K562 (cell line): Measurements from ENCODE around the gene MKNK1. TPM values are rescaled to one million over a fixed set of nuclear protein-coding genes. Genes with fewer than 3 reads are reported as not detected.

Experiments
- CBFA2T2 ChIP-seq: fragments of 450-650 bp; conservative IDR thresholded peaks from 2 replicates; pipeline ENCODE4 v1.6.1; 2017; ENCODE audit warnings: mild to moderate bottlenecking
- CCAR2 ChIP-seq: fragments of 200-400 bp; formaldehyde crosslinking; IDR thresholded peaks from 2 replicates; pipeline ENCODE4 v1.6.1; 2017; ENCODE audit warnings: mild to moderate bottlenecking, low read depth, low read length
- EGR1 ChIP-seq: fragments of 450-650 bp; conservative IDR thresholded peaks from 2 replicates; pipeline ENCODE4 v1.6.1; 2017; ENCODE audit warnings: mild to moderate bottlenecking
- FOXK1 ChIP-seq: sonication (generic); formaldehyde crosslinking; IDR thresholded peaks from 2 replicates; pipeline ENCODE4 v1.8.0; 2022; ENCODE audit warnings: missing genetic modification reagents, mild to moderate bottlenecking, borderline replicate concordance
- HDGF ChIP-seq: fragments of 450-650 bp; IDR thresholded peaks from 2 replicates; pipeline ENCODE4 v1.6.1; 2016
- HNRNPUL1 ChIP-seq: fragments of 200-400 bp; formaldehyde crosslinking; IDR thresholded peaks from 2 replicates; pipeline ENCODE4 v1.6.1; 2017; ENCODE audit warnings: low read length
- NRF1 ChIP-seq, 2 experiments: fragments of 450-650 bp; IDR thresholded peaks in 1 of 2; conservative IDR thresholded peaks in 1 of 2; 2 replicates each; pipeline ENCODE4 v1.6.1; 2014; ENCODE audit warnings: mild to moderate bottlenecking in 2 of 2
- PBX2 ChIP-seq, 2 experiments: IDR thresholded peaks in 1 of 2; conservative IDR thresholded peaks in 1 of 2; 2 replicates each; pipeline ENCODE4 v1.6.1; 2016; ENCODE audit warnings: low read depth in 2 of 2, mild to moderate bottlenecking in 1 of 2, missing compliant biosample characterization in 1 of 2, missing genetic modification characterization in 1 of 2, moderate library complexity in 1 of 2
- POU5F1 ChIP-seq: fragments of 150-350 bp; IDR thresholded peaks from 2 replicates; pipeline ENCODE4 v1.6.1; 2014; ENCODE audit warnings: borderline replicate concordance, low read length, low read depth, mild to moderate bottlenecking; ENCODE audit not compliant: partially characterized antibody
- STAT5B ChIP-seq: fragments of 250-450 bp; sonication (Bioruptor Pico); IDR thresholded peaks from 2 replicates; pipeline ENCODE4 v1.8.0; 2021; ENCODE audit warnings: mild to moderate bottlenecking, inconsistent platforms
- TAF7 ChIP-seq: fragments of 450-650 bp; IDR thresholded peaks from 2 replicates; pipeline ENCODE4 v1.6.1; 2016; ENCODE audit warnings: missing genetic modification characterization, missing compliant biosample characterization
- XRCC3 ChIP-seq: fragments of 450-650 bp; IDR thresholded peaks from 2 replicates; pipeline ENCODE4 v1.6.1; 2017; ENCODE audit warnings: mild to moderate bottlenecking, moderate library complexity
- ZBED1 ChIP-seq: IDR thresholded peaks from 2 replicates; pipeline ENCODE4 v1.6.1; 2014
- ZNF121 ChIP-seq: sonication (generic); formaldehyde crosslinking; conservative IDR thresholded peaks from 2 replicates; pipeline ENCODE4 v1.8.0; 2022; ENCODE audit warnings: missing genetic modification reagents
- ZNF175 ChIP-seq: fragments of 200-800 bp; sonication (Bioruptor generic); IDR thresholded peaks from 2 replicates; pipeline ENCODE4 v1.6.1; 2016; ENCODE audit warnings: low read depth, mild to moderate bottlenecking, missing genetic modification characterization, missing compliant biosample characterization
- ZNF282 ChIP-seq: sonication (generic); formaldehyde crosslinking; IDR thresholded peaks from 2 replicates; pipeline ENCODE4 v1.8.1; 2023; ENCODE audit warnings: missing genetic modification reagents
- polyA plus RNA-seq, 8 experiments: library from polyadenylated mRNA; depleted of rRNA in 4 of 8; stranded (reverse) in 5 of 8; unstranded in 3 of 8; fragments of >200 nt; fragmentation: Nextera tagmentation in 2 of 8; fragmentation: Illumina TruSeq in 1 of 8; extraction: Ambion mirVana in 2 of 8; extraction: Trizol in 1 of 8; gene quantifications; 2 replicates each; pipeline versions ENCODE4 v1.2.1 to v1.2.3, GENCODE V29; 2011 to 2014; ENCODE audit warnings: inconsistent platforms in 1 of 8, missing spikeins in 1 of 8
- total RNA-seq, 7 experiments: library from RNA; depleted of rRNA in 6 of 7; stranded (reverse); fragments of >200 nt in 6 of 7; fragmentation: Illumina TruSeq in 2 of 7; extraction: Trizol in 2 of 7; gene quantifications; 2 replicates each; pipeline versions ENCODE4 v1.2.1 to v1.2.3, GENCODE V29; 2011 to 2021; ENCODE audit warnings: low replicate concordance in 1 of 7
- TF ChIP-seq, protein P1 (sequence below): sonication (generic); formaldehyde crosslinking; IDR thresholded peaks from 2 replicates; pipeline ENCODE4 v1.8.0; 2022; ENCODE audit warnings: missing genetic modification reagents, mild to moderate bottlenecking, borderline replicate concordance
- TF ChIP-seq, protein P2 (sequence below), 2 experiments: fragments of 200-800 bp in 1 of 2; sonication (Bioruptor generic) in 1 of 2; sonication (generic) in 1 of 2; formaldehyde crosslinking in 1 of 2; IDR thresholded peaks in 1 of 2; conservative IDR thresholded peaks in 1 of 2; 2 replicates each; pipeline versions ENCODE4 v1.5.0 to v1.6.1; 2016 to 2020; ENCODE audit warnings: missing compliant biosample characterization in 1 of 2, missing genetic modification characterization in 1 of 2, missing genetic modification reagents in 1 of 2
- TF ChIP-seq, protein P3 (sequence below): fragments of 450-650 bp; IDR thresholded peaks from 2 replicates; pipeline ENCODE4 v1.6.1; 2017; ENCODE audit warnings: mild to moderate bottlenecking, moderate library complexity
- TF ChIP-seq, protein P4 (sequence below): fragments of 250-450 bp; sonication (Bioruptor Pico); IDR thresholded peaks from 2 replicates; pipeline ENCODE4 v1.8.0; 2021; ENCODE audit warnings: moderate library complexity, mild to moderate bottlenecking, inconsistent platforms

Gene MKNK1
- total and polyA plus RNA-seq, 9 of the 15 experiments (the other 6 are each of a cell fraction or from before 2014, with no cell fraction given) = 27.7 to 51.3 (median 43.7) TPM

GRCh38 chr1:46544561-46545240 lies 59.4 kb downstream of the MKNK1 start (continued):
- 0 out of 2 replicates have a peak, but pooled peaks have one; percentile 64 for TF ChIP-seq HNRNPUL1
- no peak for TF ChIP-seq STAT5B (CRISPR knock-in tag)
- no peak for TF ChIP-seq HDGF
- TF ChIP-seq, protein P1, sequence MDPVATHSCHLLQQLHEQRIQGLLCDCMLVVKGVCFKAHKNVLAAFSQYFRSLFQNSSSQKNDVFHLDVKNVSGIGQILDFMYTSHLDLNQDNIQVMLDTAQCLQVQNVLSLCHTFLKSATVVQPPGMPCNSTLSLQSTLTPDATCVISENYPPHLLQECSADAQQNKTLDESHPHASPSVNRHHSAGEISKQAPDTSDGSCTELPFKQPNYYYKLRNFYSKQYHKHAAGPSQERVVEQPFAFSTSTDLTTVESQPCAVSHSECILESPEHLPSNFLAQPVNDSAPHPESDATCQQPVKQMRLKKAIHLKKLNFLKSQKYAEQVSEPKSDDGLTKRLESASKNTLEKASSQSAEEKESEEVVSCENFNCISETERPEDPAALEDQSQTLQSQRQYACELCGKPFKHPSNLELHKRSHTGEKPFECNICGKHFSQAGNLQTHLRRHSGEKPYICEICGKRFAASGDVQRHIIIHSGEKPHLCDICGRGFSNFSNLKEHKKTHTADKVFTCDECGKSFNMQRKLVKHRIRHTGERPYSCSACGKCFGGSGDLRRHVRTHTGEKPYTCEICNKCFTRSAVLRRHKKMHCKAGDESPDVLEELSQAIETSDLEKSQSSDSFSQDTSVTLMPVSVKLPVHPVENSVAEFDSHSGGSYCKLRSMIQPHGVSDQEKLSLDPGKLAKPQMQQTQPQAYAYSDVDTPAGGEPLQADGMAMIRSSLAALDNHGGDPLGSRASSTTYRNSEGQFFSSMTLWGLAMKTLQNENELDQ (CRISPR knock-in tag) = no peak
- no peak for TF ChIP-seq CCAR2
- 0 out of 4 replicates have a peak, but pooled peaks of 1 of the 2 experiments have one; percentile 23 for TF ChIP-seq NRF1 (conservative IDR thresholded peaks at IDR 0.05 in 1 of 2, IDR thresholded peaks at IDR 0.05 in 1 of 2)
- TF ChIP-seq ZNF121 (CRISPR knock-in tag) = no peak
- TF ChIP-seq POU5F1 = peak; percentile 4
- TF ChIP-seq, protein P2, sequence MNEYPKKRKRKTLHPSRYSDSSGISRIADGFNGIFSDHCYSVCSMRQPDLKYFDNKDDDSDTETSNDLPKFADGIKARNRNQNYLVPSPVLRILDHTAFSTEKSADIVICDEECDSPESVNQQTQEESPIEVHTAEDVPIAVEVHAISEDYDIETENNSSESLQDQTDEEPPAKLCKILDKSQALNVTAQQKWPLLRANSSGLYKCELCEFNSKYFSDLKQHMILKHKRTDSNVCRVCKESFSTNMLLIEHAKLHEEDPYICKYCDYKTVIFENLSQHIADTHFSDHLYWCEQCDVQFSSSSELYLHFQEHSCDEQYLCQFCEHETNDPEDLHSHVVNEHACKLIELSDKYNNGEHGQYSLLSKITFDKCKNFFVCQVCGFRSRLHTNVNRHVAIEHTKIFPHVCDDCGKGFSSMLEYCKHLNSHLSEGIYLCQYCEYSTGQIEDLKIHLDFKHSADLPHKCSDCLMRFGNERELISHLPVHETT (CRISPR knock-in tag; conservative IDR thresholded peaks at IDR 0.05 in 1 of 2, IDR thresholded peaks at IDR 0.05 in 1 of 2) = peak in 1 of 2 experiments; percentile 75; a peak in 1 of 4 replicates
- TF ChIP-seq EGR1 = peak; percentile 71
- TF ChIP-seq, protein P3, sequence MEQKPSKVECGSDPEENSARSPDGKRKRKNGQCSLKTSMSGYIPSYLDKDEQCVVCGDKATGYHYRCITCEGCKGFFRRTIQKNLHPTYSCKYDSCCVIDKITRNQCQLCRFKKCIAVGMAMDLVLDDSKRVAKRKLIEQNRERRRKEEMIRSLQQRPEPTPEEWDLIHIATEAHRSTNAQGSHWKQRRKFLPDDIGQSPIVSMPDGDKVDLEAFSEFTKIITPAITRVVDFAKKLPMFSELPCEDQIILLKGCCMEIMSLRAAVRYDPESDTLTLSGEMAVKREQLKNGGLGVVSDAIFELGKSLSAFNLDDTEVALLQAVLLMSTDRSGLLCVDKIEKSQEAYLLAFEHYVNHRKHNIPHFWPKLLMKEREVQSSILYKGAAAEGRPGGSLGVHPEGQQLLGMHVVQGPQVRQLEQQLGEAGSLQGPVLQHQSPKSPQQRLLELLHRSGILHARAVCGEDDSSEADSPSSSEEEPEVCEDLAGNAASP = no peak
- no peak for TF ChIP-seq ZNF282 (CRISPR knock-in tag)
- TF ChIP-seq ZBED1 = peak; percentile 55; the same call in 1 of the 2 replicates
- no peak for TF ChIP-seq PBX2 (CRISPR knock-in tag; IDR thresholded peaks at IDR 0.05; ENCODE audit: low read depth)
- TF ChIP-seq PBX2 (tag; conservative IDR thresholded peaks at IDR 0.05; ENCODE audit: low read depth) = no peak
- peak; percentile 90 for TF ChIP-seq ZNF175 (CRISPR knock-in tag)
- no peak for TF ChIP-seq TAF7
- TF ChIP-seq, protein P4, sequence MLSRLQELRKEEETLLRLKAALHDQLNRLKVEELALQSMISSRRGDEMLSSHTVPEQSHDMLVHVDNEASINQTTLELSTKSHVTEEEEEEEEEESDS (CRISPR knock-in tag) = no peak
- no peak for TF ChIP-seq XRCC3
- TF ChIP-seq FOXK1 (CRISPR knock-in tag) = no peak
- peak; percentile 98 for TF ChIP-seq CBFA2T2
